Measurements from ENCODE around the gene STXBP1.

DNA sequence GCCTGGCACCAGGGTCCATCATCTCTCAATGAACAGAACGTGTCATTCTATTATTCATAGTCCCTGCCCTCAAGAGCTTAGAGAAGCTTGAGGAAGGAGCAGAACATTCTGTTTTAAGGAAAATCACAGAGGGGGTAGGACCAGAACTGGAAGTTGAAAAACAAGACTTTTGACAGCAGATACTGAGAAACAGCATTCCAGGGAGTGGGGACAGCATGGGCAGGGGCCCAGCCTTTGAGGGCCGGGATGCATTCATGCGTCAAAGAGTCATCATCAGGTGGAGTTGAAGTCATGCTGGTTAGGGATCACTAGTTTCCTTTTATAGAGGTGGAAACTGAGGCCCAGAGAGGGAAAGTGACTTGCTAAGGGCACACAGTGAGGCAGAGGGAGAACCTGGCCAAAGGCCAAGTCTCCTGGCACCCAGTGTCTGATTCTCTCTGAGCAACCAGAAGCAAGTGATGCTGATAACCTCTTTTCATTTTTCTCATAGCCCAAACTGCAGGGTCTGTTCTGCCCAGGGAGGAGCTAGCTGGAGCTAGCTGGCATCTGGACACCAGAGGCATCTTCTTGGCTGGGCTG, 41.5 kb upstream of the STXBP1 start:
- TF ChIP-seq CTCF (tag by site-specific recombination; IDR thresholded peaks at IDR 0.05) = no peak
- no peak for TF ChIP-seq ZNF785 (tag by site-specific recombination; IDR thresholded peaks at IDR 0.05)

All from HEK293 (cell line).